Kidney (tissue), 14 donors: Measurements from ENCODE around the gene MTR. TPM values are rescaled to one million over a fixed set of nuclear protein-coding genes. Genes with fewer than 3 reads are reported as not detected.
A peak's percentile ranks its signal among the peaks of the same experiment; 100 is the strongest.

Experiments
- DNase-seq, 5 donors: peaks; one replicate each; pipeline ENCODE4 v3.0.0-alpha.2; 2013 to 2020
- FAIRE-seq: peaks from 2 replicates; lab custom pipeline; 2012; peaks lifted over from hg19 to GRCh38; lab: Jason Lieb, UNC
- H3K27ac ChIP-seq, 2 donors: one replicate each; pipeline ENCODE4 v1.7.0; 2013; ENCODE audit warnings: low read depth in 2 of 2, low read length in 2 of 2, inconsistent platforms in 1 of 2
- H3K27me3 ChIP-seq: one replicate; pipeline ENCODE4 v1.7.1; 2013; ENCODE audit warnings: low read length, inconsistent platforms; ENCODE audit not compliant: control insufficient read depth, insufficient read depth
- H3K36me3 ChIP-seq, 3 donors: one replicate each; pipeline versions ENCODE4 v1.7.0 to v1.7.1; 2013; ENCODE audit warnings: low read length in 3 of 3, control low read depth in 1 of 3, inconsistent platforms in 1 of 3; ENCODE audit not compliant: insufficient read depth in 3 of 3, control insufficient read depth in 2 of 3
- H3K4me1 ChIP-seq, 3 donors: one replicate each; pipeline versions ENCODE4 v1.7.0 to v1.7.1; 2013; ENCODE audit warnings: low read length in 3 of 3, inconsistent platforms in 1 of 3, low read depth in 1 of 3; ENCODE audit not compliant: control insufficient read depth in 2 of 3, insufficient read depth in 2 of 3
- H3K4me3 ChIP-seq, 3 donors: one replicate each; pipeline versions ENCODE4 v1.7.0 to v1.8.1; 2013; ENCODE audit warnings: low read length in 3 of 3, control low read depth in 1 of 3, inconsistent platforms in 1 of 3
- H3K9ac ChIP-seq, 3 donors: one replicate each; pipeline versions ENCODE4 v1.7.0 to v1.7.1; 2013; ENCODE audit warnings: low read length in 3 of 3, control low read depth in 1 of 3, inconsistent platforms in 1 of 3
- H3K9me3 ChIP-seq, 3 donors: one replicate each; pipeline versions ENCODE4 v1.7.0 to v1.7.1; 2013; ENCODE audit warnings: low read length in 3 of 3, control low read depth in 1 of 3, inconsistent platforms in 1 of 3; ENCODE audit not compliant: control insufficient read depth in 2 of 3, insufficient read depth in 1 of 3
- intact Hi-C: fragments of 100-400 bp; cut with DNase I; formaldehyde crosslinking; loops from one replicate; pipeline ENCODE4 v1.11.1; 2022
- polyA plus RNA-seq: library from polyadenylated mRNA; stranded (reverse); fragments of 350-450 nt; fragmentation: Illumina TruSeq; extraction: RNeasy Lipid Tissue Mini Kit (QIAGEN cat#74804); gene quantifications from one replicate; pipeline ENCODE4 v1.2.3, GENCODE V29; 2014; ENCODE audit warnings: low read depth, low replicate concordance; ENCODE audit not compliant: insufficient read depth
- total RNA-seq: library from RNA; stranded (reverse); fragmentation: NEBNext Ultra II Directional; extraction: Animal tissue kit (Norgen Biotek cat#: 25700); gene quantifications from one replicate; pipeline ENCODE4 v1.2.1, GENCODE V29; 2021
- TF ChIP-seq, protein P1 (sequence below): IDR thresholded peaks from 3 replicates; pipeline ENCODE4 v1.5.1; 2012; ENCODE audit warnings: mild to moderate bottlenecking, moderate library complexity, borderline replicate concordance; ENCODE audit not compliant: insufficient read depth; ENCODE audit errors: extremely low read depth
- donor health status: control.
- donor health status: control.
- donor health status: control.
- donor health status: control.
- donor health status: control.
- donor health status: DM: yes; HTN: yes; CAD: no.
- donor health status: Normal renal cell carcinoma (clear cell type).

MTR gene
- total and polyA plus RNA-seq, 2 donors from 2014 or later = 7.6 to 61.0 TPM

DNA sequence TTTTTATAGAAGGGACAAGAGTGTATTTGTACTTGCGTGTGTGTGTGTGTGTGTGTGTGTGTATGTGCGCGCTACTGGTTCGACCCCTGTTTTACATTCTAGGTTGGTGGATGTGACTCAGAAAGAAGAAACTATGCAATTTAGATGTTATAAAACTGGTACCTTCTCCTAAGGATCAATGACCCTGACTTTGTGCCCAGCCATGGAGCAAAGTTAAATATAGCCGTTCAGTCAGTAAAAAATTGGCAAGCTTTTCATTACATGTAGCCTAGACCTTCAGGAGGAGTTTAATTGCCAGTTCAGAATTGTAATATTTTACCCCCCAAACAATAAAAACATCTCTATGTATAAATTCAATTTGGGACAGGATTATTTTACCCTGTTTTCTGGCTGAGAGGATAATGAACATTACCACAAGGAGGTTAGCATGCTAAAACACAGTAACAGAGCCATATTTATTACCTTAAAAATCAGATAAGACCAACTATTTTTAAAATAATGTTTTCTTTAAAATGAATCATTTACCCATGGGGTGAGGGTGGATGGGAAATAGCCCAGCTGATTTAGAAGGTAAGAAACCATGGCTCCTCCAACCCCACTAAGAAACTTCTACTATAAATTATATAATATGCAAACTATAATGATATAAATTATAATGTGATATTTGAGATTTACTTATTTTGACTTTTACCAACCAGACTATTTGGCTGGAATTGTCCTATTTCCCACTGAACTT, 33.5 kb upstream of the MTR start:
- H3K27me3 ChIP-seq = no peaks in the 10 kb centered on the region
- intact Hi-C loops = no loop called here
- H3K36me3 ChIP-seq = no peaks in the 10 kb centered on the region
- no peaks in the 10 kb centered on the region for H3K9me3 ChIP-seq
- DNase-seq (no peak), FAIRE-seq (no peak)
- no peaks in the 10 kb centered on the region for H3K4me1 ChIP-seq
- TF ChIP-seq, protein P1, sequence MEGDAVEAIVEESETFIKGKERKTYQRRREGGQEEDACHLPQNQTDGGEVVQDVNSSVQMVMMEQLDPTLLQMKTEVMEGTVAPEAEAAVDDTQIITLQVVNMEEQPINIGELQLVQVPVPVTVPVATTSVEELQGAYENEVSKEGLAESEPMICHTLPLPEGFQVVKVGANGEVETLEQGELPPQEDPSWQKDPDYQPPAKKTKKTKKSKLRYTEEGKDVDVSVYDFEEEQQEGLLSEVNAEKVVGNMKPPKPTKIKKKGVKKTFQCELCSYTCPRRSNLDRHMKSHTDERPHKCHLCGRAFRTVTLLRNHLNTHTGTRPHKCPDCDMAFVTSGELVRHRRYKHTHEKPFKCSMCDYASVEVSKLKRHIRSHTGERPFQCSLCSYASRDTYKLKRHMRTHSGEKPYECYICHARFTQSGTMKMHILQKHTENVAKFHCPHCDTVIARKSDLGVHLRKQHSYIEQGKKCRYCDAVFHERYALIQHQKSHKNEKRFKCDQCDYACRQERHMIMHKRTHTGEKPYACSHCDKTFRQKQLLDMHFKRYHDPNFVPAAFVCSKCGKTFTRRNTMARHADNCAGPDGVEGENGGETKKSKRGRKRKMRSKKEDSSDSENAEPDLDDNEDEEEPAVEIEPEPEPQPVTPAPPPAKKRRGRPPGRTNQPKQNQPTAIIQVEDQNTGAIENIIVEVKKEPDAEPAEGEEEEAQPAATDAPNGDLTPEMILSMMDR = no peak
- no peak overlapping the region for H3K27ac ChIP-seq
- no peak overlapping the region for H3K4me3 ChIP-seq
- H3K9ac ChIP-seq = no peak overlapping the region

DNA sequence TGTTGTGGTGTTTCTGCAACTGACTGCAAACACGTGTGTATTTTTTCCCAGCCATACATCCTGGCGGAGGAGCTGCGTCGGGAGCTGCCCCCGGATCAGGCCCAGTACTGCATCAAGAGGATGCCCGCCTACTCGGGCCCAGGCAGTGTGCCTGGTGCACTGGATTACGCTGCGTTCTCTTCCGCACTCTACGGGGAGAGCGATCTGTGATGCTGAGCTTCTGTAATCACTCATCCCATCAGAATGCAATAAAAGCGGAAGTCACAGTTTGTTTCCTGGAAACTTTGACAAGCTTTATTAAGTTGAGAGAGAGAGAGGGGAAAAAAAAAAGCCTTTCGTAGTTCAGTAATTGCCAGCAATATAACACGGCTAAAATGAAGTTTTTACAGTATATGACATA, 32.7 kb upstream of the MTR start:
- Histone ChIP-seq H3K9ac (no peak overlapping the region), H3K4me3 (no peak overlapping the region), H3K27ac (no peak overlapping the region), H3K4me1 (peaks cover 0 to 3% (median 0%) of the 10 kb centered on the region in 3 donors), H3K27me3 (no peaks in the 10 kb centered on the region), H3K36me3 (no peaks in the 10 kb centered on the region), H3K9me3 (no peaks in the 10 kb centered on the region)
- FAIRE-seq (no peak), DNase-seq (peak in 2 of 5 donors; percentile 40 to 63)
- TF ChIP-seq, protein P1 = no peak
- intact Hi-C loops = no loop called here

DNA sequence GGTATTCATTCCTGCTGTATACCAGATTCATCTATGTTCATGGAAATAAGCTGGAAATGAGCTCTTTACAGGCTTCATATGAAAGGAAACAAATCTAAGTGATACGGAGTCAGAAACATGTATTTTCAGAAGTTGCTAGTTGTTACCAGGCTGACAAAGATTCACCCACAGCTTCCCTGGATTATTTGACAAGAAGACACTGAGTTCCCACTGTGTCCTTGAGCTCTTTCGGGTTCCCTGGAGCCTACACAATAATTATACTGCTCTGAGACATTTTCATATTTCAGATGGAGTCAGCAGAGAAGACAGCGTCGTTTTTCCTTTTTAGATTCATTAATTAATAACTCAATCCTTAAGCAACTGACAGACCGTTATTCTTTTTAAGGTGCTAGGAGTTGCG, 29.3 kb upstream of the MTR start:
- Histone ChIP-seq H3K4me1 (peaks cover 0 to 3% (median 0%) of the 10 kb centered on the region in 3 donors), H3K27me3 (no peaks in the 10 kb centered on the region), H3K4me3 (no peak overlapping the region), H3K36me3 (no peaks in the 10 kb centered on the region), H3K9me3 (no peaks in the 10 kb centered on the region), H3K9ac (no peak overlapping the region), H3K27ac (no peak overlapping the region)
- FAIRE-seq = no peak
- no peak for DNase-seq
- intact Hi-C loops = no loop called here
- TF ChIP-seq, protein P1 = no peak
